Activated T-cell treated with anti-CD3 and anti-CD28 coated beads for 48 hours (primary cell): ENCODE results near the gene ACRBP.

Experiments
- DNase-seq: peaks from one replicate; pipeline ENCODE4 v3.0.0-alpha.2; 2020; ENCODE audit warnings: low read depth

Gene ACRBP

DNA sequence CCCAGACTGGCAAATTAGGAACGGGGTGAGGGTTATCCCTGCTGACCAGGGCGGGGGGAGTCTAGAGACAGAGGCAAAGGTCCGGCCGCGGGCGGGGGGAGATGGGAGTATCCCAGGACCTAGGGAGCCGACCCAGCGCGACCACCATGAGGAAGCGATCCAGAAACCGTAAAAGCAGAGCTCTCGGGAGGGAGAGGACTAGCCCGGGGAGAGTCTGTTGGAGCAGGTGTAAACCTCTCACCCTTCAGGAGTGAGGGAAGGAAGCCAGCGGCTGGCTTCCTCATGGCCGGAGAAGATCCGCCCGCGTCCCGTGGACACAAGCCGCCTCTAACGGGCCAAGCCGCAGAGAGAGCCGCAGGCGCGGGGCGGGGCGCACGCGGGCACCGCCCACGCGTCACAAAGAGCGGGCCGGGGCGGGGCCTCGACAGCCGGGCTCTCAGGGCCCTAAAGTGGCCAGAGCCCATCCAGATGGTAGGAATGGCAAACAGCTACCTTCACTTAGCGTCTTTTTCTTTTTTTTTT lies at the start of gene ACRBP:
Gene ACRBP, minus strand, starts transcription at position 350 of the 522 bp plus-strand sequence. Its CDS starts 66 bp downstream, at position 284.
- no peak for DNase-seq

- no peak for DNase-seq
Measured at GRCh38 chr12:6695313-6696045, 48.2 kb upstream of the ACRBP start.

DNA sequence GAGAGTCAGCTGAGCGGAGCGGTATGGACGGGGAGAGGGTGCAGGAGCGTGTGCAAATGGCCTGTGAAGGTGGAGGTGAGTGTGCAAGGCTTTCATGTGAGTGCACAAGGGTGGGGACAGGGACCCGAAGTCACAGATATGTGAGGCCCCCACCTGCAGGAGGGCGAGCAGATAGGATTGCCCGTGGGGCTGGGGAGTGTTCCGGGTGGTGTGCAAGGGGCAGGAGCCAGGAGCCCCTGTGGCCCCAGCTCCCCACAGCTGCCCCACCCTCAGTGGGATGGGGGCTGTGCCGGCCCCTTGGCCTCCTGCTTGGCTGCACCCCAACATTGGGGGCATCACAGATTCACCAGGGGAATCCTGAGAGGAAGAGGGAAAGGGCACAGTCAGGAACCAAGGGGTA lies 47.5 kb upstream of the ACRBP start:
- no peak for DNase-seq

- no peak for DNase-seq
Measured at GRCh38 chr12:6693832-6694355, 46.7 kb upstream of the ACRBP start.

- DNase-seq, result no peak
Measured at GRCh38 chr12:6692888-6693287, 45.7 kb upstream of the ACRBP start.

- DNase-seq, result no peak
Measured at GRCh38 chr12:6691473-6691872, 44.2 kb upstream of the ACRBP start.

- DNase-seq, result peak; percentile 88
Measured at GRCh38 chr12:6688999-6689882, 42.0 kb upstream of the ACRBP start, which contains the start of gene ZNF384. Gene ZNF384 (minus strand): TSS chr12:6689375. CDS start chr12:6679520, 9,855 bp downstream.

DNA sequence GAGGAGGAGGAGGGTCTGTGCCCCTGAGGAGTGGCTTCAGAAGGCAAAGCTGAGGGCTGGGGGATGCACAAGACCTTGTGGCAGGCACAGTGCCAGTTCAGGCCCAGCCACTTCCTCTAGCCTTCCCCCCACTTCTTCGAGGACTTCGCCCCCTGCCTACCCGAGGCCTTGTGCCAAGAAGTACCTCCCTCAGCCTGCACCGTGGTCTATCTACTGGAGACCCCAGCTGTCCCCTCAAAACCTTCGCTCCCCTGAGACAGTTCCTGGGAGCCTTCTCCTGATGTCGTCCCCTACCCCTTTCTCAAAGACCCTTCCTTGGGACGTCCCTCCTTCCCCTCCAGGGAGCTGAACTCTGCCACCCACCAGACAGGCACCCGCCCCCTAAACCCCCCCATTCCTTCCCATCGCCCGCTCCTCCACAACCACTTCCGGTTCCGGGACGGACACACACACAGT lies 41.3 kb upstream of the ACRBP start:
- DNase-seq, result no peak

DNA sequence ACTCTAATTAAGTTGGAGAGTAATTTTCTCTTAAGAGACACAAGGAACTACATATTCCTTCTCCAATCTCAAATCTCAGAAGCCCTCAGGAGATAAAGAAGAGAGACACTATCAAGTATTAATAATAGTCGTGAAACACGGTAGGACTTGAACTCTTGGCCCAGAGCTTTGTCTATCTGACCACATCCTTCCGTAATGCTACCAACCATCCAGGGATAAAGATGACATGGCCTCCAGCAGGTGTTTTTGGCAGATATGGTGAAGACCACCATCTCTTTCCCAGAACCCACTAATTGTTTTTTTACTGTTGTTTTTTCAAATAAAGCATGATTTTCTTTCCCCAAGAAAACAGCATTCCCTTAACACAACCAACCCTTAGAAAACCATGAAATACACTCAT lies 38.6 kb upstream of the ACRBP start:
- no peak for DNase-seq

DNA sequence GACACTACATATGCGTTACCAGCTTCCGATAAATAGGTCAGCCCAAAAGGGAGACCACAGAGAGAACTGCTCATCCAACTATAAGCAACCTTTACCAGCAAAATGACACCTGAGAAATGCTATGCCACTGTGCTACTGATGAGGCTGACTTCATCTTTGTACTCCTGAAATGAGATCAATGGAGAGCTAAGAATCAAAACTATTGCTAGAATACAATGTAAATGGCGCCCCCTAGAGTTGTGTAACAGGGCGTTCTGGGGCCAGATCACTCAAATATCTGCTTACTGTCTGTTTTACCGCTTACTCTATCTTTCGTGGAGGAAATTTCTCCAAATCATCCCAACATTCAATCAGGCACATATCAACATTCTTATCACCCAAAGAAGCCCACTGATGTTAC lies 37.4 kb upstream of the ACRBP start:
- DNase-seq, result no peak

- no peak for DNase-seq
Measured at GRCh38 chr12:6676962-6677361, 29.7 kb upstream of the ACRBP start.

- DNase-seq, result no peak
Measured at GRCh38 chr12:6672143-6672542, 24.9 kb upstream of the ACRBP start.

- DNase-seq, result no peak
Measured at GRCh38 chr12:6667559-6668210, 20.5 kb upstream of the ACRBP start.

DNA sequence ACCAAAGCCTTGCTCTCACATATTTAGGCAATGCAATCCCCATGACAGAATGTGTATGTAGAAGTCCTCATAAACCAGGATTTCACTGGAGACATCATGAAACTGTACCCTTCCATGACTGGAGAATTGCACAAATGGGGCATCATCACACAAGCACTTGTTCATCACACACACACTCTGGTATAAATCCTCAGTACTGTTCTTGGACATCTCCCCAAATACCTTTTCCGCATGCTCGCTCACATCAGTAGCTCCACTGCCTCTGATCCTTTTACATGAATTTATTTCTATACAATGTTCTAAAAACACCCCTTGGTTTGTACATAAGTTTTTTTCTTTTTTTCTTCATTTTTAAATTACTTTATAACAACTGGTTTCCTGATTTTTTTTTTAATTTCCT lies 19.0 kb upstream of the ACRBP start:
- DNase-seq, result no peak

- no peak for DNase-seq
Measured at GRCh38 chr12:6664902-6665301, 17.7 kb upstream of the ACRBP start.

GRCh38 chr12:6662906-6663742 lies 15.9 kb upstream of the ACRBP start, which contains the start of gene ING4:
Gene ING4 (minus strand): TSS chr12:6663119. CDS start chr12:6663101, 18 bp downstream.
- DNase-seq, result peak; percentile 89

DNA sequence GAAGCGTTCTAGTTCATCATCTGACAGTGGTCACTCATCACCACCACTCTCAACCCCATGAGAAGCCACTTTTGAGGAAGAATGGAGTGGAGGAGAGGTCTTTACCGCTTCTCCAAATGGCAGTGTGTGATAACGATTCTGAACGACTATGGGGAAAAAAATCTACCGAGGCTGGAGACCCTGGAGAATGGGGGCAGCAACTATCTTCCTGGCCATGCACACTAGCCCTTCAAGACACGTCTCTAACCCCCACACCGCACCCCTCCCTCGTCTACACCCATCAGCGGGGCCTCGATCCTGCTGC lies 15.3 kb upstream of the ACRBP start:
- DNase-seq, result no peak

DNA sequence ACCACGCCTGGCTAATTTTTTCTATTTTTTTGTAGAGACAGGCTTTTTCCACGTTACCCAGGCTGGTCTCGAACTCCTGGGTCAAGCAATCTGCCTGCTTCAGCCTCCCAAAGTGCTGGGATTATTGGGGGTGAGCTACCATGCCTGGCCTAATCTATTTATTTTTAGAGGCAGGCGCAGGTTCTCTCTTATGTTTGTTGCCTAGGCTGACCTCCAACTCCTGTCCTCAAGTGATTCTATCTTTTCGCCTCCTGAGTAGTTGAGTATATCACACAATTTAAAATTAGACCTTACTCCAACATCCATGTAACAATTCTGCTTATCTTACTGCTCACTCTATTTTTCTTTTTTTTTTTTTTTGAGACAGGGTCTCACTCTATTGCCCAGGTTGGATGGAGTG lies 6.8 kb upstream of the ACRBP start:
- no peak for DNase-seq

DNA sequence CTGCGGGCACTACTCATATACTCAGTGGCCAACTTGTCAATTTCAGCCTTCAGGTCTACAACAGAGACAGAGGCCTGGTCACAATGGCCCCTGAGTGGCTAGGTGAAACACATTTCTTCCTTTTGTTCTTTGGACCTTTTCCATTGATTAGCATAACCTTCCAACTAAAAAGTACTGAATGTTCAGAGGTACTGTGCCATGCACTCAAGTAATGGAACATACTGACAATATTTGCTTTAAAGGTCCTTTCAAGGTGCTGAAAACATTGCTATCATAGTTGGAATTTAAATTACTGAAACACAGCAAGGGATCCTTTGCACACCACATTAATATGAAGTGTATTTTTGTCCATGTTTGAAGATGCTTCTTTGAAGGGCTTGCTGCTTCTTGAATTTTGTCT lies 6.1 kb upstream of the ACRBP start:
- no peak for DNase-seq

DNA sequence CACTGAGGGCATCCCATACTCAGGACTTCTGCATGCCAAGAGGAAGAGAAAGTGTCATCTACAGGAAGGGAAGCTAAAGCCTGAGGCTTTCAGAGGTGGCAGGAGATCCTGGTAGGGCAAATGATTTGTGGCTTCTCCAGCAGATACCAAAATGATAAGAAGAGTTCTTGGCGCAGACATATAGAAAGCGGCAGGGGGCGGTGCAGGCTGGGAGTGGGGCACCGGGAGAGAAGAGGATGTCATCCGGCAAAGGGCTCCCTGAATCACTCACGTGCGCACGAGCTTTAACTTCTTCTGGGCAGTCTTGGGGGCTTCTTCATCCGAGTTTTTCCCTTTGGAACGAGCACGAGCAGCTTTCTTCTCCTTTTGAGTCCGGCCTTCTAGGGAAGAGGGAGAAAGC lies 5.2 kb upstream of the ACRBP start:
- DNase-seq, result no peak

- no peak for DNase-seq
Measured at GRCh38 chr12:6650832-6651231, 3.6 kb upstream of the ACRBP start.
